Measurements from ENCODE around the gene TSPAN32. TPM values are rescaled to one million over a fixed set of nuclear protein-coding genes. Genes with fewer than 3 reads are reported as not detected.

TSPAN32 gene
- polyA plus RNA-seq, 2 of the 4 experiments (the other 2 are of a cell fraction), result not detected

DNA sequence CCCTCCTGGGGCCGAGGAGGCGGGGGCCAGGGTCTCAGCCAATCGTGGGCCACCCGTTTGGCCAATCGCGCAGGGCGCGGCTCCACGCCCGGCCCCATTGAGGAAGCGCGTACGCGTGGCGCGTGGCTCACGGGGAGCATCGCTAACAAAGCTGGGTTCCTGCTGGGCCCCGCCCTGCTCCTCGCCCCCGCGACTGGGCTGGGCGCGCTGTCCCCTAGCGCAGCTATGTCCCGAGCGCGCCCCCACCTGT, 30.8 kb upstream of the TSPAN32 start (continued):
- TF ChIP-seq REST (IDR thresholded peaks at IDR 0.05), result no peak

- no peak for ATAC-seq
- FAIRE-seq, result no peak
- no peaks in the 10 kb centered on the region for H3K9me3 ChIP-seq
- DNase-seq (ENCODE audit: low read depth in 1 of 2, low spot score in 1 of 2), result no peak
- no peak overlapping the region for H3K4me3 ChIP-seq
- H3K27ac ChIP-seq, result no peak overlapping the region
- POLR2A ChIA-PET, result no interaction called here
- CTCF ChIA-PET, result interaction anchor here (1.1 kb wide), 1 partner anchor 33 kb away, joined by 3 read pairs; no protein-coding TSS in a partner anchor
- 75% methylated on average over 41 of the region's 45 CpGs for WGBS (ENCODE audit: missing lambda C conversion rate)
- peaks cover 11% of the 10 kb centered on the region; the same call in 2 of the 3 replicates for H3K4me1 ChIP-seq
- TF ChIP-seq, protein P1, sequence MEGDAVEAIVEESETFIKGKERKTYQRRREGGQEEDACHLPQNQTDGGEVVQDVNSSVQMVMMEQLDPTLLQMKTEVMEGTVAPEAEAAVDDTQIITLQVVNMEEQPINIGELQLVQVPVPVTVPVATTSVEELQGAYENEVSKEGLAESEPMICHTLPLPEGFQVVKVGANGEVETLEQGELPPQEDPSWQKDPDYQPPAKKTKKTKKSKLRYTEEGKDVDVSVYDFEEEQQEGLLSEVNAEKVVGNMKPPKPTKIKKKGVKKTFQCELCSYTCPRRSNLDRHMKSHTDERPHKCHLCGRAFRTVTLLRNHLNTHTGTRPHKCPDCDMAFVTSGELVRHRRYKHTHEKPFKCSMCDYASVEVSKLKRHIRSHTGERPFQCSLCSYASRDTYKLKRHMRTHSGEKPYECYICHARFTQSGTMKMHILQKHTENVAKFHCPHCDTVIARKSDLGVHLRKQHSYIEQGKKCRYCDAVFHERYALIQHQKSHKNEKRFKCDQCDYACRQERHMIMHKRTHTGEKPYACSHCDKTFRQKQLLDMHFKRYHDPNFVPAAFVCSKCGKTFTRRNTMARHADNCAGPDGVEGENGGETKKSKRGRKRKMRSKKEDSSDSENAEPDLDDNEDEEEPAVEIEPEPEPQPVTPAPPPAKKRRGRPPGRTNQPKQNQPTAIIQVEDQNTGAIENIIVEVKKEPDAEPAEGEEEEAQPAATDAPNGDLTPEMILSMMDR (IDR thresholded peaks at IDR 0.05), result no peak
- TF ChIP-seq FOXS1 (CRISPR knock-in tag; IDR thresholded peaks at IDR 0.05), result no peak
- no peak for TF ChIP-seq BCL3 (IDR thresholded peaks at IDR 0.05)
- no peak for TF ChIP-seq HOXB13 (CRISPR knock-in tag; IDR thresholded peaks at IDR 0.05; ENCODE audit: low read depth)
- no peak for TF ChIP-seq RFX5 (IDR thresholded peaks at IDR 0.05)
- TF ChIP-seq GATA3 (IDR thresholded peaks at IDR 0.05; ENCODE audit: borderline replicate concordance), result no peak
- TF ChIP-seq RCOR1 (IDR thresholded peaks at IDR 0.05; ENCODE audit: low read depth, low read length), result no peak
- TF ChIP-seq NR3C1 (IDR thresholded peaks at IDR 0.05), result no peak
- no peak for TF ChIP-seq EHMT2 (IDR thresholded peaks at IDR 0.05; ENCODE audit: low read depth)
- H3K4me2 ChIP-seq, result no peak overlapping the region
Observed at GRCh38 chr11:2271327-2272227, 30.2 kb upstream of the TSPAN32 start.

DNA sequence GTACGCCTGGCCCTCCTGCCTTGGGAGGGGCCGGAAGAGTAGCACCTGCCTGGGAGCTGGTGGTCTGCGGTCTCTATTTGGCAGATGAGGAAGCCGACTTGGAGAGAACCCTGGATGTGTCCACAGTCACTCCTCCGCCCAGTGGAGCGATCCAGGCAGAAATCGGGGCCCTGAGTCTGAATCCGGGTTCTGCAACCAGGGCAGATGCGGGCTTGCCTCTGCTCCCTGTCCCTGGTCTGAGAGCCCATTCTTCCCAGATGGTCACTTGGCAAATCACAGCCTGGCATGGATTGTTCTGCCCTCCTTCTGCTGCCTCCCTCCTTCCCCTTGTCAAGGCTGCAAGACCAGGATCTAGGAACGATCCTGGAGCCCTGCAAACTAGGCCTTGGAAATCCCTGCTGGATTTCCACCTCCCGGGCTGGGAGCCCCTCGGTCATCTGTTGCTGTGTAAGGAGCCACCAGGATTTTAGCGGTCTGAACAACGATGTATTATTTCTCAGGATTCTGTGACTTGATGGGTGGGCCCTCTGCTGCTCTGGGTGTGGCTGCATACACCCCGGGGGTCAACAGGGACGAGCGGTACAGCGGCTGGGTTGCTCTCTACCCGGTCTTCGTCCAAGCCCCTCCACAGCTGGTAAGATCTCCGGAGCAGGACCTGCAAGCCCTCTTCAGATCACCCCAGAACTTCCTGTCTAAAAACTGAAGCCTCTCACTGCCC, 29.4 kb upstream of the TSPAN32 start:
- DNase-seq (ENCODE audit: low read depth in 1 of 2, low spot score in 1 of 2), result no peak
- no peak overlapping the region for H3K27ac ChIP-seq
- peaks cover 11% of the 10 kb centered on the region; the same call in 2 of the 3 replicates for H3K4me1 ChIP-seq
- no peak overlapping the region for H3K4me2 ChIP-seq
- 72% methylated on average over 17 of the region's 21 CpGs for WGBS (ENCODE audit: missing lambda C conversion rate)
- ChIA-PET CTCF (interaction anchor here (1.1 to 1.4 kb wide), 3 partner anchors 32 to 79 kb away, joined by 3 to 4 read pairs (median 4); no protein-coding TSS in a partner anchor), POLR2A (no interaction called here)
- H3K9me3 ChIP-seq, result no peaks in the 10 kb centered on the region
- no peak overlapping the region for H3K4me3 ChIP-seq
- no peak for FAIRE-seq
- no peak for ATAC-seq
- no peak for TF ChIP-seq RARB (CRISPR knock-in tag; IDR thresholded peaks at IDR 0.05)
- TF ChIP-seq GATA3 (IDR thresholded peaks at IDR 0.05; ENCODE audit: borderline replicate concordance), result no peak
- TF ChIP-seq ESRRA (IDR thresholded peaks at IDR 0.05; ENCODE audit: borderline replicate concordance, low read length), result no peak
- no peak for TF ChIP-seq HOXA7 (CRISPR knock-in tag; IDR thresholded peaks at IDR 0.05)
- no peak for TF ChIP-seq MAFK (IDR thresholded peaks at IDR 0.05; ENCODE audit: partially characterized antibody)
- TF ChIP-seq EHF (CRISPR knock-in tag; IDR thresholded peaks at IDR 0.05), result no peak
- TF ChIP-seq, protein P2, sequence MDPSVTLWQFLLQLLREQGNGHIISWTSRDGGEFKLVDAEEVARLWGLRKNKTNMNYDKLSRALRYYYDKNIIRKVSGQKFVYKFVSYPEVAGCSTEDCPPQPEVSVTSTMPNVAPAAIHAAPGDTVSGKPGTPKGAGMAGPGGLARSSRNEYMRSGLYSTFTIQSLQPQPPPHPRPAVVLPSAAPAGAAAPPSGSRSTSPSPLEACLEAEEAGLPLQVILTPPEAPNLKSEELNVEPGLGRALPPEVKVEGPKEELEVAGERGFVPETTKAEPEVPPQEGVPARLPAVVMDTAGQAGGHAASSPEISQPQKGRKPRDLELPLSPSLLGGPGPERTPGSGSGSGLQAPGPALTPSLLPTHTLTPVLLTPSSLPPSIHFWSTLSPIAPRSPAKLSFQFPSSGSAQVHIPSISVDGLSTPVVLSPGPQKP (IDR thresholded peaks at IDR 0.05; ENCODE audit: low read depth, low read length), result no peak

Data from A549 (cell line).